HepG2 (cell line): Measurements from ENCODE around the gene CLEC3B. TPM values are rescaled to one million over a fixed set of nuclear protein-coding genes. Genes with fewer than 3 reads are reported as not detected.

Source experiments
- ATAC-seq: fragments of 200-7000 bp; cut with Tn5 transposase; 3 replicates; pipeline ENCODE4 v1.9.1; 2020; ENCODE audit warnings: mild to moderate bottlenecking, moderate library complexity
- BruUV-seq: library from RNA; stranded (reverse); fragments of 400-500 nt; replicated peaks from 2 replicates; lab custom pipeline; 2021; lab: Mats Ljungman, UMichigan
- CTCF ChIA-PET: fragments of 300-600 bp; formaldehyde crosslinking; extraction: SDS; loops from one replicate; lab custom pipeline; 2021; ENCODE audit warnings: low total read pairs, inconsistent platforms, low intra/inter-chr PET ratio; lab: Yijun Ruan, JAX
- POLR2A ChIA-PET: fragments of 350-600 bp; sonication (Branson Sonifier 250); formaldehyde crosslinking; loops from one replicate; lab custom pipeline; 2020; ENCODE audit warnings: antibody characterized with exemption, inconsistent platforms; lab: Yijun Ruan, JAX
- DNase-seq: peaks from one replicate; pipeline ENCODE4 v3.0.0-alpha.2; 2015; ENCODE audit warnings: low spot score
- FAIRE-seq: peaks from 3 replicates; lab custom pipeline; 2011; peaks lifted over from hg19 to GRCh38; lab: Jason Lieb, UNC
- H2AFZ ChIP-seq: one replicate; pipeline ENCODE4 v1.6.1; 2011; ENCODE audit warnings: low read length, inconsistent platforms
- H3K27ac ChIP-seq: fragments of 300-600 bp; 3 replicates; pipeline ENCODE4 v1.8.0; 2011; ENCODE audit warnings: mixed run types, mild to moderate bottlenecking, mixed read lengths, low read length, inconsistent platforms; ENCODE audit not compliant: insufficient read depth; ENCODE audit errors: extremely low read length
- H3K27me3 ChIP-seq, 2 experiments: fragments of 200-600 bp in 1 of 2; 2 replicates in 1 of 2; 3 replicates in 1 of 2; pipeline versions ENCODE4 v1.6.0 to v1.8.0; 2011; ENCODE audit warnings: low read length in 2 of 2, mild to moderate bottlenecking in 2 of 2, moderate library complexity in 2 of 2, inconsistent platforms in 1 of 2; ENCODE audit not compliant: insufficient read depth in 2 of 2, control insufficient read depth in 1 of 2
- H3K36me3 ChIP-seq, 2 experiments: fragments of 200-600 bp in 1 of 2; replicated peaks in 1 of 2; 2 replicates in 1 of 2; 3 replicates in 1 of 2; pipeline versions ENCODE4 v1.5.1 to v1.8.0; 2011; ENCODE audit warnings: low read length in 2 of 2, inconsistent platforms in 1 of 2; ENCODE audit not compliant: insufficient read depth in 2 of 2, control insufficient read depth in 1 of 2
- H3K4me1 ChIP-seq: 2 replicates; pipeline ENCODE4 v1.5.1; 2012; ENCODE audit warnings: low read length, inconsistent platforms; ENCODE audit not compliant: insufficient read depth
- H3K4me2 ChIP-seq: 2 replicates; pipeline ENCODE4 v1.6.0; 2011; ENCODE audit warnings: low read depth, low read length, inconsistent platforms
- H3K4me3 ChIP-seq, 3 experiments: fragments of 200-600 bp in 1 of 3; sonication (generic), shearing (Covaris generic) in 1 of 3; replicated peaks in 1 of 3; 2 replicates each; pipeline ENCODE4 v1.5.1; 2011 to 2016; ENCODE audit warnings: low read length in 3 of 3, inconsistent platforms in 2 of 3, low read depth in 2 of 3, mild to moderate bottlenecking in 2 of 3, control low read depth in 1 of 3, mixed read lengths in 1 of 3; ENCODE audit not compliant: insufficient read depth in 1 of 3
- H3K79me2 ChIP-seq: one replicate; pipeline ENCODE4 v1.6.1; 2011; ENCODE audit warnings: low read length, inconsistent platforms; ENCODE audit not compliant: insufficient read depth
- H3K9ac ChIP-seq: 2 replicates; pipeline ENCODE4 v1.6.0; 2011; ENCODE audit warnings: mild to moderate bottlenecking, low read depth, low read length, inconsistent platforms; ENCODE audit not compliant: insufficient read depth
- H3K9me3 ChIP-seq: 2 replicates; pipeline ENCODE4 v1.5.1; 2012; ENCODE audit warnings: mild to moderate bottlenecking, low read length
- H4K20me1 ChIP-seq: 2 replicates; pipeline ENCODE4 v1.6.0; 2011; ENCODE audit warnings: inconsistent platforms, mild to moderate bottlenecking, low read length, moderate library complexity; ENCODE audit not compliant: insufficient read depth
- AHR ChIP-seq: IDR thresholded peaks from 2 replicates; pipeline ENCODE4 v1.6.1; 2018; ENCODE audit warnings: missing genetic modification reagents, missing compliant biosample characterization
- BCL6 ChIP-seq: IDR thresholded peaks from 2 replicates; pipeline ENCODE4 v1.6.1; 2016; ENCODE audit warnings: missing genetic modification reagents, missing compliant biosample characterization
- BRCA1 ChIP-seq: sonication (generic); formaldehyde crosslinking; IDR thresholded peaks from 2 replicates; pipeline ENCODE4 v1.4.0; 2020; ENCODE audit warnings: missing genetic modification reagents
- EZH2 ChIP-seq: conservative IDR thresholded peaks from 2 replicates; pipeline ENCODE4 v1.6.1; 2012; ENCODE audit warnings: mild to moderate bottlenecking, low read depth, low read length, moderate library complexity
- GATAD2A ChIP-seq: IDR thresholded peaks from 2 replicates; pipeline ENCODE4 v1.6.1; 2016
- POLR2A ChIP-seq, 2 experiments: IDR thresholded peaks; 2 replicates each; pipeline ENCODE4 v1.6.1; 2011; ENCODE audit warnings: low read depth in 2 of 2, low read length in 2 of 2, mild to moderate bottlenecking in 1 of 2, moderate library complexity in 1 of 2; ENCODE audit not compliant: insufficient read depth in 1 of 2
- SNAPC2 ChIP-seq: sonication (generic); formaldehyde crosslinking; IDR thresholded peaks from 2 replicates; pipeline ENCODE4 v1.8.1; 2022; ENCODE audit warnings: mild to moderate bottlenecking, missing genetic modification reagents
- ZFAT ChIP-seq: sonication (generic); formaldehyde crosslinking; conservative IDR thresholded peaks from 2 replicates; pipeline ENCODE4 v1.8.1; 2023; ENCODE audit warnings: missing genetic modification reagents, inconsistent platforms
- ZNF382 ChIP-seq: sonication (generic); formaldehyde crosslinking; IDR thresholded peaks from 2 replicates; pipeline ENCODE4 v1.5.0; 2020; ENCODE audit warnings: missing genetic modification reagents, mild to moderate bottlenecking, borderline replicate concordance
- ZNF468 ChIP-seq: sonication (generic); formaldehyde crosslinking; IDR thresholded peaks from 2 replicates; pipeline ENCODE4 v1.8.0; 2022; ENCODE audit warnings: mild to moderate bottlenecking, moderate library complexity, missing genetic modification reagents
- ZNF549 ChIP-seq: sonication (generic); formaldehyde crosslinking; IDR thresholded peaks from 2 replicates; pipeline ENCODE4 v1.5.0; 2020; ENCODE audit warnings: missing genetic modification reagents
- ZNF598 ChIP-seq: sonication (generic); formaldehyde crosslinking; IDR thresholded peaks from 2 replicates; pipeline ENCODE4 v1.5.1; 2020; ENCODE audit warnings: mild to moderate bottlenecking, missing genetic modification reagents, borderline replicate concordance
- ZNF704 ChIP-seq: sonication (generic); formaldehyde crosslinking; IDR thresholded peaks from 2 replicates; pipeline ENCODE4 v1.8.1; 2023; ENCODE audit warnings: mild to moderate bottlenecking, inconsistent platforms, moderate library complexity, missing genetic modification reagents, borderline replicate concordance
- ZNF75D ChIP-seq: sonication (generic); formaldehyde crosslinking; IDR thresholded peaks from 2 replicates; pipeline ENCODE4 v1.8.1; 2023; ENCODE audit warnings: missing genetic modification reagents, mild to moderate bottlenecking, borderline replicate concordance
- ZSCAN12 ChIP-seq: sonication (generic); formaldehyde crosslinking; IDR thresholded peaks from 2 replicates; pipeline ENCODE4 v1.9.0; 2021; ENCODE audit warnings: mild to moderate bottlenecking, missing genetic modification reagents
- WGBS: methylation state at CpG from one replicate; pipeline ENCODE4 v1.1.6; 2017; ENCODE audit warnings: low lambda C conversion rate; 5-methylcytosine and 5-hydroxymethylcytosine counted together
- in situ Hi-C: cut with HindIII; loops from 2 replicates; pipeline ENCODE4 v1.10.0; 2017; ENCODE audit warnings: low pct_unique_long_range_greater_than_20kb; ENCODE audit not compliant: extremely low pct_ligation_motif_present
- intact Hi-C: fragments of 100-400 bp; cut with micrococcal nuclease; formaldehyde crosslinking; loops from one replicate; pipeline ENCODE4 v1.10.0; 2022; ENCODE audit not compliant: unreplicated experiment
- polyA plus RNA-seq, 8 experiments: library from polyadenylated mRNA; depleted of rRNA in 3 of 8; stranded (reverse) in 7 of 8; unstranded in 1 of 8; fragments of >200 nt; fragmentation: Illumina TruSeq in 4 of 8; extraction: Trizol in 4 of 8; gene quantifications; 2 replicates each; pipeline versions ENCODE4 v1.2.1 to v1.2.3, GENCODE V29; 2011 to 2016; ENCODE audit warnings: low read depth in 4 of 8, missing spikeins in 1 of 8, mixed read lengths in 1 of 8; ENCODE audit not compliant: insufficient read depth in 1 of 8
- total RNA-seq, 5 experiments: library from RNA; depleted of rRNA; stranded (reverse); fragments of >200 nt; fragmentation: Illumina TruSeq; extraction: Trizol; gene quantifications; 2 replicates each; pipeline ENCODE4 v1.2.3, GENCODE V29; 2016; ENCODE audit warnings: low read depth in 1 of 5
- TF ChIP-seq, protein P1 (sequence below): sonication (generic); formaldehyde crosslinking; IDR thresholded peaks from 2 replicates; pipeline ENCODE4 v1.5.1; 2020; ENCODE audit warnings: missing genetic modification reagents, mild to moderate bottlenecking, borderline replicate concordance

The CLEC3B gene
- total and polyA plus RNA-seq, 2 of the 13 experiments (the other 11 are each of a cell fraction or from before 2014, with no cell fraction given): 0.07 TPM; not detected in 1

GRCh38 chr3:45016916-45017315, 9.2 kb upstream of the CLEC3B start:
- TF ChIP-seq ZNF468 (CRISPR knock-in tag): no peak
- no peak for TF ChIP-seq EZH2
- TF ChIP-seq POLR2A (IDR thresholded peaks at IDR 0.05; ENCODE audit: insufficient read depth in 1 of 2, low read depth in 2 of 2, low read length in 2 of 2): 0 out of 4 replicates have a peak, but pooled peaks of 1 of the 2 experiments have one; percentile 5
- TF ChIP-seq AHR (CRISPR knock-in tag): no peak
- TF ChIP-seq, all 625 proteins: peak for 1
- Histone ChIP-seq H2AFZ (no peak overlapping the region), H3K79me2 (no peaks in the 10 kb centered on the region), H3K4me1 (0 out of 2 replicates have a peak, but pooled peaks cover 4% of the 10 kb centered on the region), H4K20me1 (no peaks in the 10 kb centered on the region), H3K4me3 (no peak overlapping the region), H3K9ac (no peak overlapping the region), H3K36me3 (peaks cover 5 to 16% of the 10 kb centered on the region in 2 experiments; a peak in 4 of 5 replicates), H3K27ac (no peak overlapping the region), H3K27me3 (no peaks in the 10 kb centered on the region), H3K4me2 (no peak overlapping the region), H3K9me3 (no peaks in the 10 kb centered on the region)
- ChIA-PET CTCF (no interaction called here), POLR2A (no interaction called here)
- no peak for FAIRE-seq
- in situ Hi-C loops (no loop called here), intact Hi-C loops (no loop called here)
- no TSS peak for BruUV-seq
- no peak for ATAC-seq
- WGBS: 97% methylated on average over 2 of the region's 2 CpGs
- DNase-seq: no peak

DNA sequence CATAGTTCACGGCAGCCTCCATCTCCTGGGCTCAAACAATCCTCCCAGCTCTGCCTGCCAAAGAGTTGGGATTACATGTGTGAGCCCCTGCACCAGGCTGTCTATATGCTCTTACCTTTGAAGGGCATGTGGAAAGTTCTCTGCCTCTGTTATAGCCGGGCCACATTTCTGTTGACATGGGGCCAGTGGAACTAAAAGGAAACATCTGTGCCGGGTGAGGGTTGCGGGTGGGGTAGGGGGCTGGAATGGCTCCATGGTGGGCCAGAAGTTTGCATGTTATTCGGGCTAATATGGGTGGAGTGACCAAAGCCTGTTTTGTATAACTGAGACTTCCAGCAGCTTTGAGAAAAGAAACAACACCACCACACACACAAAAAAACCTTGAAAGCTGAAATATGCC, 8.3 kb upstream of the CLEC3B start:
- Histone ChIP-seq H3K9me3 (no peaks in the 10 kb centered on the region), H3K36me3 (peaks cover 1 to 7% of the 10 kb centered on the region in 2 experiments; a peak in 3 of 5 replicates), H3K4me1 (0 out of 2 replicates have a peak, but pooled peaks cover 4% of the 10 kb centered on the region), H4K20me1 (no peaks in the 10 kb centered on the region), H3K4me3 (no peak overlapping the region), H3K27me3 (no peaks in the 10 kb centered on the region), H3K27ac (no peak overlapping the region), H2AFZ (no peak overlapping the region), H3K4me2 (no peak overlapping the region), H3K9ac (no peak overlapping the region), H3K79me2 (no peaks in the 10 kb centered on the region)
- intact Hi-C loops (no loop called here), in situ Hi-C loops (no loop called here)
- DNase-seq (no peak), ATAC-seq (no peak), FAIRE-seq (no peak)
- ChIA-PET CTCF (no interaction called here), POLR2A (no interaction called here)
- BruUV-seq: no TSS peak
- 96% methylated on average over 5 of the region's 5 CpGs for WGBS
- TF ChIP-seq ZNF549 (CRISPR knock-in tag) (no peak), ZNF704 (CRISPR knock-in tag) (no peak), GATAD2A (no peak), ZSCAN12 (CRISPR knock-in tag) (no peak), SNAPC2 (CRISPR knock-in tag) (no peak), BCL6 (CRISPR knock-in tag) (no peak), ZNF598 (no peak), ZFAT (CRISPR knock-in tag) (no peak), BRCA1 (no peak), ZNF75D (CRISPR knock-in tag) (no peak), ZNF382 (no peak)
- TF ChIP-seq, protein P1, sequence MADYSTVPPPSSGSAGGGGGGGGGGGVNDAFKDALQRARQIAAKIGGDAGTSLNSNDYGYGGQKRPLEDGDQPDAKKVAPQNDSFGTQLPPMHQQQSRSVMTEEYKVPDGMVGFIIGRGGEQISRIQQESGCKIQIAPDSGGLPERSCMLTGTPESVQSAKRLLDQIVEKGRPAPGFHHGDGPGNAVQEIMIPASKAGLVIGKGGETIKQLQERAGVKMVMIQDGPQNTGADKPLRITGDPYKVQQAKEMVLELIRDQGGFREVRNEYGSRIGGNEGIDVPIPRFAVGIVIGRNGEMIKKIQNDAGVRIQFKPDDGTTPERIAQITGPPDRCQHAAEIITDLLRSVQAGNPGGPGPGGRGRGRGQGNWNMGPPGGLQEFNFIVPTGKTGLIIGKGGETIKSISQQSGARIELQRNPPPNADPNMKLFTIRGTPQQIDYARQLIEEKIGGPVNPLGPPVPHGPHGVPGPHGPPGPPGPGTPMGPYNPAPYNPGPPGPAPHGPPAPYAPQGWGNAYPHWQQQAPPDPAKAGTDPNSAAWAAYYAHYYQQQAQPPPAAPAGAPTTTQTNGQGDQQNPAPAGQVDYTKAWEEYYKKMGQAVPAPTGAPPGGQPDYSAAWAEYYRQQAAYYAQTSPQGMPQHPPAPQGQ (CRISPR knock-in tag): no peak
